ENCODE measurements around the gene OCLN. TPM values are rescaled to one million over a fixed set of nuclear protein-coding genes. Genes with fewer than 3 reads are reported as not detected.
A peak's percentile ranks its signal among the peaks of the same experiment; 100 is the strongest.

The OCLN gene
- total RNA-seq, 6 donors from 2014 or later, result 66.4 to 277 (median 109) TPM

- DNase-seq (no peak), ATAC-seq (ENCODE audit: low FRiP score in 2 of 2) (no peak)
- no peaks in the 10 kb centered on the region for H3K9me3 ChIP-seq
- no peak for TF ChIP-seq POLR2AphosphoS5 (IDR thresholded peaks at IDR 0.05)
- TF ChIP-seq EP300 (IDR thresholded peaks at IDR 0.05), result no peak
- TF ChIP-seq CTCF (IDR thresholded peaks at IDR 0.05), result no peak
- TF ChIP-seq POLR2A (IDR thresholded peaks at IDR 0.05), result no peak
- H3K4me3 ChIP-seq, result no peak overlapping the region
- no peaks in the 10 kb centered on the region for H3K27me3 ChIP-seq
- H3K36me3 ChIP-seq, result no peaks in the 10 kb centered on the region
- WGBS, 2 donors, result 59 to 76% methylated on average over 2 of the region's 2 CpGs
- H3K4me1 ChIP-seq, result peaks cover 28 to 53% (median 42%) of the 10 kb centered on the region in 4 donors
- peak overlapping the region; percentile 64 to 84 (median 77) for H3K27ac ChIP-seq
Measured at GRCh38 chr5:69519285-69519684, 26.7 kb downstream of the OCLN start.

- WGBS, 2 donors, result 74 to 78% methylated on average over 3 of the region's 3 CpGs
- ATAC-seq (ENCODE audit: low FRiP score in 2 of 2) (no peak), DNase-seq (no peak)
- Histone ChIP-seq H3K9me3 (no peaks in the 10 kb centered on the region), H3K4me3 (no peak overlapping the region), H3K36me3 (peaks cover 0 to 8% (median 0%) of the 10 kb centered on the region in 4 donors), H3K27me3 (no peaks in the 10 kb centered on the region), H3K27ac (peak overlapping the region in 1 of 4 donors; percentile 84), H3K4me1 (peaks cover 28 to 43% (median 39%) of the 10 kb centered on the region in 4 donors)
- TF ChIP-seq POLR2AphosphoS5 (IDR thresholded peaks at IDR 0.05) (no peak), EP300 (IDR thresholded peaks at IDR 0.05) (no peak), POLR2A (IDR thresholded peaks at IDR 0.05) (no peak), CTCF (IDR thresholded peaks at IDR 0.05) (no peak)
Measured at GRCh38 chr5:69522035-69522434, 29.4 kb downstream of the OCLN start.

- H3K27ac ChIP-seq, result no peak overlapping the region
- DNase-seq (no peak), ATAC-seq (ENCODE audit: low FRiP score in 2 of 2) (no peak)
- H3K27me3 ChIP-seq, result no peaks in the 10 kb centered on the region
- no peaks in the 10 kb centered on the region for H3K9me3 ChIP-seq
- H3K4me1 ChIP-seq, result peaks cover 13 to 44% (median 16%) of the 10 kb centered on the region in 4 donors
- no peak for TF ChIP-seq EP300 (IDR thresholded peaks at IDR 0.05)
- no peak for TF ChIP-seq CTCF (IDR thresholded peaks at IDR 0.05)
- no peak for TF ChIP-seq POLR2A (IDR thresholded peaks at IDR 0.05)
- no peak for TF ChIP-seq POLR2AphosphoS5 (IDR thresholded peaks at IDR 0.05)
- H3K36me3 ChIP-seq, result peaks cover 0 to 8% (median 0%) of the 10 kb centered on the region in 4 donors
- WGBS, 2 donors, result 87 to 90% methylated on average over 2 of the region's 2 CpGs
- no peak overlapping the region for H3K4me3 ChIP-seq
Measured at GRCh38 chr5:69525490-69525889, 32.9 kb downstream of the OCLN start.

- ATAC-seq (ENCODE audit: low FRiP score in 2 of 2), result no peak
- no peak for TF ChIP-seq POLR2A (IDR thresholded peaks at IDR 0.05)
- TF ChIP-seq POLR2AphosphoS5 (IDR thresholded peaks at IDR 0.05), result no peak
- TF ChIP-seq EP300 (IDR thresholded peaks at IDR 0.05), result no peak
- TF ChIP-seq CTCF (IDR thresholded peaks at IDR 0.05), result no peak
- peak overlapping the region in 2 of 4 donors; percentile 31 to 35 for H3K27ac ChIP-seq
- H3K36me3 ChIP-seq, result peaks cover 0 to 8% (median 0%) of the 10 kb centered on the region in 4 donors
- H3K4me3 ChIP-seq, result no peak overlapping the region
- H3K4me1 ChIP-seq, result peaks cover 15 to 44% (median 17%) of the 10 kb centered on the region in 4 donors
- WGBS, 2 donors, result 95 to 96% methylated on average over 9 of the region's 9 CpGs
- H3K27me3 ChIP-seq, result no peaks in the 10 kb centered on the region
- no peak for DNase-seq
- H3K9me3 ChIP-seq, result no peaks in the 10 kb centered on the region
Measured at GRCh38 chr5:69526660-69527059, 34.1 kb downstream of the OCLN start.

- no peak overlapping the region for H3K4me3 ChIP-seq
- H3K27ac ChIP-seq, result peak overlapping the region in 2 of 4 donors; percentile 31 to 65
- no peaks in the 10 kb centered on the region for H3K9me3 ChIP-seq
- TF ChIP-seq EP300 (IDR thresholded peaks at IDR 0.05), result no peak
- TF ChIP-seq CTCF (IDR thresholded peaks at IDR 0.05), result no peak
- no peak for TF ChIP-seq POLR2A (IDR thresholded peaks at IDR 0.05)
- TF ChIP-seq POLR2AphosphoS5 (IDR thresholded peaks at IDR 0.05), result no peak
- peaks cover 13 to 46% (median 15%) of the 10 kb centered on the region in 4 donors for H3K4me1 ChIP-seq
- WGBS, 2 donors, result 84% methylated on average over 7 of the region's 7 CpGs
- H3K27me3 ChIP-seq, result no peaks in the 10 kb centered on the region
- DNase-seq (no peak), ATAC-seq (ENCODE audit: low FRiP score in 2 of 2) (peak in 1 of 2 donors; percentile 28)
- H3K36me3 ChIP-seq, result peaks cover 0 to 8% (median 0%) of the 10 kb centered on the region in 4 donors
Measured at GRCh38 chr5:69527128-69527770, 34.7 kb downstream of the OCLN start.
